ENCODE results near the gene EVA1B.

DNA sequence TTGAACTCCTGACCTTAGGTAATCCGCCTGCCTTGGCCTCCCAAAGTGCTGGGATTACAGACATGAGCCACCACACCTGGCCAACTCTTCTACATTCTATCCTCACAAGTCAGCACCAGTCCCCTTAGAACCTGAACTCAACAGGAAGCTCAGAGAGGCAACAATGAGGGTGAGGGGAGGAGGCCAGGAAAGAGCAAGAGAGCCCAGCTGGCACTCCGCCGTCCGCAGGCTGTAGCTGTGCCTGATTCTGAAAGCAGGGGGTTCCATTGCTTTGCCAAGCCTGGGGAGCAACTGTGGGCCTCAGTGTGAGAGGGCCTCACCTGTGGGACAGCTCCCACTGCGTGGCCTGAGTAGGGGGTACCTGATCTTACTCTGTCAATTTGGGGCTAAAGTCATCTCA is 43.6 kb upstream of the EVA1B start:
- TF ChIP-seq CTCF (IDR thresholded peaks at IDR 0.05) (no peak), SIN3A (IDR thresholded peaks at IDR 0.05; ENCODE audit: borderline replicate concordance, insufficient read depth, low read depth, low read length) (no peak), POLR2AphosphoS5 (IDR thresholded peaks at IDR 0.05; ENCODE audit: low read depth, low read length) (no peak)
